Activated CD4-positive, alpha-beta T cell treated with anti-CD3 and anti-CD28 coated beads, Interleukin-10, Interleukin-2, amounts not matched to agents 100 ng/mL and 50 ng/mL, durations not matched to agents 16 hours and 8 hours (primary cell): ENCODE data around the gene STMN3.
A peak's percentile ranks its signal among the peaks of the same experiment; 100 is the strongest.

Source experiments
- DNase-seq: peaks from one replicate; pipeline ENCODE4 v3.0.0-alpha.2; 2020

STMN3 gene

DNA sequence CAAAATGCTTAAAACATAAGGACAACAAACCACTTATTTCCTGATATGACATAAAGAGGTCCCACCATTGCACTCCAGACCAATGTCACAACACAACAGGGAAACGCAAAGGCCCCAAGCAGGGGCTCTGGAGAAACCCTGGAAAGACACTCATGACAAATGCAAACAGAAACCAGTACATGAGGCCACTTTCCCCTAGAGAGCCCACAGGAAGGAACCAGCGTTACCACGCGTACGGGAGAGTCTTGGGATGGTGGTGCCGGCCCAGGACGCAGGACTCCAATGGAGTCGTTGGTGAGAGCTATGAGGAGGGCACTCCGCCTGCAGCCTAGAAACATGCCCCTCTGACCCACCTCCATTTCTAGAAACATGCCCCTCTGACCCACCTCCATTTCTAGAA is 46.5 kb downstream of the STMN3 start:
- no peak for DNase-seq

GRCh38 chr20:63602321-63602720 is 50.9 kb downstream of the STMN3 start:
- no peak for DNase-seq

GRCh38 chr20:63601679-63602078 is 51.5 kb downstream of the STMN3 start:
- DNase-seq = peak; percentile 35

- no peak for DNase-seq
Observed at GRCh38 chr20:63599396-63600050, 53.7 kb downstream of the STMN3 start.

GRCh38 chr20:63598479-63599395 is 54.5 kb downstream of the STMN3 start:
- no peak for DNase-seq

- DNase-seq = no peak
Observed at GRCh38 chr20:63597651-63598478, 55.4 kb downstream of the STMN3 start.

GRCh38 chr20:63596423-63596822 is 56.8 kb downstream of the STMN3 start:
- no peak for DNase-seq

DNA sequence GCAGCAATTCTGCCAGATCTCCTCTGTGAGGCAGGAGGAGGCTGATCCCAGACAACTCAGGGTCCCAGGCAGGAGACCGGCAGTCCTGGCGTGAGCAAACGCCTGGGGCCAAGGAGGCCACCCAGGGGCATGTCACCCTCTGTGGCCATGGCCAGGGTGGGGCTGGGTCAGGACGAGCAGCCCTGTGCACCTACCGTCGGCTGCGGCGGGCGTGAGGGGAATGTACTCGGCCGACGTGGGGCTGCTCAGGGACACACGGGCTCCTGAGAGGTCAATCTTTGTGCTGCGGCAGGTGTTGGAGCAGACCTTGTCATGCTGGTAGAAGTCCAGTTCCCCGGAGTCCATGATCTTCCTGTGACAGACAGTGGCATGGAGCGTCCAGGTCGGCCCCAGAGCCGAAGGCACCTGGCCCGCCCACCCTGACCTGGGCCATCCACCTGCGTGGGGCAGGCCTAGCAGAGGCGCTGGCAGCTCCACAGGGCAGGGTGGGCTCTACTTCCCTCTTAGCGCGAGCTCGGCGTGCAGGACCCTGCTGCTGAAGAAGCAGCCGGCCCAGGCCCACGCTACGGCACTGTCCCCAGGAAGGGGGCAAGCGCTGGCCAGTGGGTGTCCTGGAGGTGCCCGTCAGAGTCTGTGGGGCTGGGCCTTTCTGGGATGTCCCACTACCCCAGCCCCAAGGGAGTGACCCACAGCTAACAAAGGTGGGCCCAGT is 57.7 kb downstream of the STMN3 start:
- no peak for DNase-seq

DNA sequence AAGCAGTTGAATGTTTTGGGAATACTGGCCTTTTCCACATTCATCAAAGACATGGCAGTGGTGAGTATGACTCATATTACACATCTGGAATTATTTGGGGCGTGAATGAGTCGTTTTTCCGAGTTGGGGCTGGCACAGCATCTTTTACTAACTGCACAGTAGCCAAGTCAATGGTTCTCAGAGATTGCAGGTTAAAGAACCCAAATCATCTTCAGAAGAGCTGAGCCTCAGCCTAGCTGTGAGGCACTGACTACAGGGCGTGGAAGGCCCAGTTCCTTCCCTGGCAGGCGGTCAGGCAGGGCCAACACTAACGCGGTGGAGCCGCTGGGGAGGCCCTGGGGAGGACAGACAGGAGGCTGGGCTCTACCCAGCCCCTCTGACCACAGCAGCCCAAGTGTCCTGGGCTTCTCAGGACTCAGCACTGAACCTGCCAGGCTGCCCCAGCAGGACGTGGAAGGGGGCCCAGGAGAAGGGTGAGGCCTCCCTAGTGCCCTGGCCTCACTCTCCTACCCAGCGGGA is 59.1 kb downstream of the STMN3 start:
- no peak for DNase-seq

GRCh38 chr20:63592661-63593060 is 60.6 kb downstream of the STMN3 start:
- no peak for DNase-seq

- no peak for DNase-seq
Observed at GRCh38 chr20:63591786-63592355, 61.4 kb downstream of the STMN3 start.

GRCh38 chr20:63591147-63591533 is 62.1 kb downstream of the STMN3 start:
- DNase-seq = no peak

DNA sequence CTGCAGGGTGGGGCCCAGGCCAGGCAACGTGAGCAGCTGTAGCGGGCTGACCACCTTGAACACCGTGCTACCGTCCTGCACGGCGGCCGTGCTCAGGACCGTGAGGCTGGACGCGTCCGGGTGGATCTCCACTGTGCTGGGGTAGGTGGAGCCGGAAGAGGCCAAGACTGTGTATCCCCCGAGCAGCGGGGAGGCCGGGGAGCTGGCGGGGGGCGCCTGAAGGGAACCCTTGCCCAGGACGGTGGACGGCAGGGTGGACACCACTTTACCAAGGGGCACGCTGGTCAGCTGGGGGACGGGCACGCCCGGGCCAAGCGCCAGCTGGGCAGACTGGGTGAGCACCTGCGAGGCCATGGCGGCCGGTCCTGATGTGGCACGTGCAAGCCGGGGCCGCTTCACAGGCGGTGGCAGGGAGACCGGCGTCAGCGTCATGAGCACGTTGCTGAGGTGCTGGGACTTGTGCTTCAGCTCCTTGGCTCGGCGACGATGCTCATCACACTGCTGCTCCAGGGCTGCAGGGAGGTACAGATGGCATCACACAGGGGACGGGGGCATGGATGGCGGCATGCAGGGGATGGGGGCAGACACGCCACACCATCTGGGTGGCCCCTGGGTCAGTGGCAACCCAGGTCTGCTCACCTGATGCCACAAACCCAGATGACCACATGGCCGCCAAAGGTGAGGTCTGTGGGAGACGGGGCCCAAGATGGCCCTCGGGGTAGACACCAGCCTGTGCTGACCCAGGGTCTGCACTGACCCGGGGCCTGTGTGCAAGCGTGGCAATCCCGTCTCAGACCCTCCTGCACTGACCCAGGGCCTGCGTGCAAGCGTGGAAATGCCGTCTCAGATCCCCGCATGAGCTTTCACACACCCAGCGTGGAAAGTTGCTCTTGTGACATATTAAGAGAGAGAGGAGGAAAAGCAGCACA is 62.7 kb downstream of the STMN3 start:
- no peak for DNase-seq
